Endothelial cell of umbilical vein (primary cell): ENCODE results near the gene HLA-DQA2. TPM values are rescaled to one million over a fixed set of nuclear protein-coding genes. Genes with fewer than 3 reads are reported as not detected.

Experiments
- BruUV-seq: library from RNA; stranded (reverse); fragments of 400-500 nt; replicated peaks from 2 replicates; lab custom pipeline; 2021; lab: Mats Ljungman, UMichigan
- CTCF ChIA-PET: fragments of 300-600, 350-600 bp; sonication (Branson Sonifier 250); formaldehyde crosslinking; loops from one replicate; lab custom pipeline; 2021; ENCODE audit warnings: antibody characterized with exemption, inconsistent platforms; lab: Charles Lee
- POLR2A ChIA-PET: fragments of 300-600, 350-600 bp; sonication (Branson Sonifier 250); formaldehyde crosslinking; loops from one replicate; lab custom pipeline; 2021; ENCODE audit warnings: antibody characterized with exemption, inconsistent platforms; lab: Charles Lee
- DNase-seq: peaks from one replicate; pipeline ENCODE4 v3.0.0-alpha.2; 2011; ENCODE audit warnings: low read depth, low spot score
- FAIRE-seq: peaks from 2 replicates; lab custom pipeline; 2011; peaks lifted over from hg19 to GRCh38; lab: Jason Lieb, UNC
- H2AFZ ChIP-seq: 2 replicates; pipeline ENCODE4 v1.6.0; 2012; ENCODE audit warnings: low read depth, low read length, control low read depth, inconsistent platforms
- H3K27ac ChIP-seq: 2 replicates; pipeline ENCODE4 v1.5.1; 2011; ENCODE audit warnings: low read depth, mild to moderate bottlenecking, control low read depth, low read length, moderate library complexity; ENCODE audit not compliant: insufficient read depth
- H3K27me3 ChIP-seq, 2 experiments: 2 replicates each; pipeline versions ENCODE4 v1.6.0 to v1.6.1; 2011; ENCODE audit warnings: low read length in 2 of 2, mixed read lengths in 1 of 2; ENCODE audit not compliant: control insufficient read depth in 2 of 2, insufficient read depth in 2 of 2
- H3K36me3 ChIP-seq, 2 experiments: 2 replicates in 1 of 2; 3 replicates in 1 of 2; pipeline ENCODE4 v1.5.1; 2011; ENCODE audit warnings: low read length in 2 of 2, mild to moderate bottlenecking in 1 of 2, moderate library complexity in 1 of 2; ENCODE audit not compliant: control insufficient read depth in 2 of 2, insufficient read depth in 2 of 2; ENCODE audit errors: extremely low read depth in 1 of 2
- H3K4me1 ChIP-seq: 3 replicates; pipeline ENCODE4 v1.5.1; 2011; ENCODE audit warnings: mild to moderate bottlenecking, low read length; ENCODE audit not compliant: control insufficient read depth, insufficient read depth; ENCODE audit errors: extremely low read depth
- H3K4me2 ChIP-seq: 2 replicates; pipeline ENCODE4 v1.6.1; 2011; ENCODE audit warnings: low read length, control low read depth, mixed read lengths; ENCODE audit not compliant: insufficient read depth
- H3K4me3 ChIP-seq, 3 experiments: fragments of 200-600 bp in 1 of 3; sonication (generic), shearing (Covaris generic) in 1 of 3; replicated peaks in 1 of 3; 2 replicates each; pipeline ENCODE4 v1.5.1; 2011 to 2016; ENCODE audit warnings: control low read depth in 3 of 3, low read length in 3 of 3, mild to moderate bottlenecking in 2 of 3, inconsistent platforms in 1 of 3, low read depth in 1 of 3, moderate library complexity in 1 of 3; ENCODE audit not compliant: insufficient read depth in 1 of 3
- H3K79me2 ChIP-seq: 2 replicates; pipeline ENCODE4 v1.6.0; 2012; ENCODE audit warnings: low read length, inconsistent platforms; ENCODE audit not compliant: control insufficient read depth, insufficient read depth
- H3K9ac ChIP-seq: replicated peaks from 2 replicates; pipeline ENCODE3; 2011; ENCODE audit warnings: low read length, control low read depth; ENCODE audit not compliant: insufficient read depth; ENCODE audit errors: extremely low read depth
- H3K9me1 ChIP-seq: replicated peaks from 3 replicates; pipeline ENCODE4 v1.6.0; 2011; ENCODE audit warnings: mild to moderate bottlenecking, low read length; ENCODE audit not compliant: control insufficient read depth, insufficient read depth; ENCODE audit errors: extremely low read depth
- H3K9me3 ChIP-seq: replicated peaks from 2 replicates; pipeline ENCODE4 v1.5.1; 2012; ENCODE audit warnings: low read length, inconsistent platforms; ENCODE audit not compliant: control insufficient read depth, insufficient read depth
- H4K20me1 ChIP-seq: replicated peaks from 2 replicates; pipeline ENCODE3; 2011; ENCODE audit warnings: mild to moderate bottlenecking, low read length; ENCODE audit not compliant: control insufficient read depth, insufficient read depth; ENCODE audit errors: extremely low read depth
- EZH2 ChIP-seq: IDR thresholded peaks from 2 replicates; pipeline ENCODE4 v1.6.1; 2012; ENCODE audit warnings: borderline replicate concordance, low read depth, mild to moderate bottlenecking, moderate library complexity, low read length, inconsistent platforms; ENCODE audit not compliant: severe bottlenecking
- FOS ChIP-seq: IDR thresholded peaks from 2 replicates; pipeline ENCODE4 v1.6.1; 2011; ENCODE audit warnings: mild to moderate bottlenecking, low read length, moderate library complexity, borderline replicate concordance; ENCODE audit not compliant: insufficient read depth
- GATA2 ChIP-seq: IDR thresholded peaks from 2 replicates; pipeline ENCODE4 v1.7.0; 2011; ENCODE audit warnings: low read depth, mild to moderate bottlenecking, moderate library complexity, mixed read lengths, low read length; ENCODE audit not compliant: insufficient read length, insufficient read depth
- JUN ChIP-seq: IDR thresholded peaks from 2 replicates; pipeline ENCODE4 v1.6.1; 2011; ENCODE audit warnings: borderline replicate concordance, low read depth; ENCODE audit not compliant: insufficient read length, insufficient read depth
- MYC ChIP-seq: IDR thresholded peaks from one replicate; pipeline ENCODE4 v1.6.1; 2011; ENCODE audit warnings: mild to moderate bottlenecking, low read depth, low read length
- POLR2A ChIP-seq: IDR thresholded peaks from 2 replicates; pipeline ENCODE4 v1.6.1; 2012; ENCODE audit warnings: low read depth, mild to moderate bottlenecking, control low read depth, low read length
- POLR2AphosphoS5 ChIP-seq: IDR thresholded peaks from 2 replicates; pipeline ENCODE4 v1.6.1; 2012; ENCODE audit warnings: low read depth, mild to moderate bottlenecking, control low read depth, low read length, moderate library complexity; ENCODE audit not compliant: insufficient read depth
- dilution Hi-C: fragments of 300-500 bp; cut with MboI; formaldehyde crosslinking; loops from one replicate; pipeline ENCODE4 v1.15.0; 2019; ENCODE audit warnings: low sequenced_read_pairs; ENCODE audit not compliant: extremely low pct_ligation_motif_present
- intact Hi-C: fragments of 100-400 bp; cut with micrococcal nuclease; formaldehyde crosslinking; loops from one replicate; pipeline ENCODE4 v1.10.0; 2022
- polyA plus RNA-seq, 4 experiments: library from polyadenylated mRNA; depleted of rRNA in 3 of 4; stranded (reverse) in 3 of 4; unstranded in 1 of 4; fragments of >200 nt; gene quantifications; 2 replicates each; pipeline versions ENCODE4 v1.2.1 to v1.2.3, GENCODE V29; 2011 to 2012; ENCODE audit warnings: missing spikeins in 1 of 4
- total RNA-seq: library from RNA; stranded (reverse); gene quantifications from 2 replicates; pipeline ENCODE4 v1.2.3, GENCODE V29; 2021
- TF ChIP-seq, protein P1 (sequence below), 2 donors: IDR thresholded peaks; 1 replicate in 1 of 2; 2 replicates in 1 of 2; pipeline ENCODE4 v1.5.1; 2011; ENCODE audit warnings: low read length in 2 of 2, mild to moderate bottlenecking in 2 of 2, moderate library complexity in 2 of 2, control low read depth in 1 of 2, inconsistent platforms in 1 of 2, low read depth in 1 of 2; ENCODE audit not compliant: insufficient read depth in 1 of 2; ENCODE audit errors: extremely low read depth in 1 of 2
- TF ChIP-seq, protein P2 (sequence below): IDR thresholded peaks from 2 replicates; pipeline ENCODE4 v1.6.1; 2011; ENCODE audit not compliant: insufficient read depth, insufficient read length

The HLA-DQA2 gene
- total and polyA plus RNA-seq, 2 donors (not counting 3 experiments of a cell fraction or from before 2014, with no cell fraction given), result not detected

DNA sequence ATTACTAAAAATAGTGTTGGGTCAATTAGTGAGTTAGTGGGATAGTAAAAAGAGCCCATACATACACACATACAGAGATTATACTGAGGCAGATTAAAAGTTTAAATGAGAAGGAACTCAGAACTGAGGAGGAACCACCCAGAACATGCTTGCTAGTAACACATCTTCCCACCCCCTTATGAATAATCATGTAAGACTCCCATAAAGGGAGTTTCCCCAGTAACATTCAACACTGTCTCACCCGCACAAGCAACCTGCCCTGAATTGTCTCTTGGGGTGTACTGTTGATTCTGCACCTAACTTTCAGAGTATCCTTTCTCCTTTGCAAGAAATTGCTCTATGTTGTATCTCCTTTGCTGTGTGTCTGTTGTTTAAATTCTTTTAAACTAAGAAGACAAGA, 33.2 kb downstream of the HLA-DQA2 start:
- Histone ChIP-seq H3K27me3 (peaks cover 21 to 28% of the 10 kb centered on the region in 2 experiments), H3K9me1 (no peaks in the 10 kb centered on the region), H3K9ac (no peak overlapping the region), H3K27ac (no peak overlapping the region), H4K20me1 (no peaks in the 10 kb centered on the region), H3K36me3 (no peaks in the 10 kb centered on the region), H3K4me3 (no peak overlapping the region), H3K4me1 (no peaks in the 10 kb centered on the region), H3K4me2 (no peak overlapping the region), H2AFZ (no peak overlapping the region), H3K79me2 (no peaks in the 10 kb centered on the region), H3K9me3 (no peaks in the 10 kb centered on the region)
- ChIA-PET CTCF (no interaction called here), POLR2A (no interaction called here)
- DNase-seq, result no peak
- TF ChIP-seq GATA2 (no peak), FOS (no peak), MYC (no peak), JUN (no peak), POLR2AphosphoS5 (no peak), POLR2A (no peak), EZH2 (no peak)
- TF ChIP-seq, protein P1, sequence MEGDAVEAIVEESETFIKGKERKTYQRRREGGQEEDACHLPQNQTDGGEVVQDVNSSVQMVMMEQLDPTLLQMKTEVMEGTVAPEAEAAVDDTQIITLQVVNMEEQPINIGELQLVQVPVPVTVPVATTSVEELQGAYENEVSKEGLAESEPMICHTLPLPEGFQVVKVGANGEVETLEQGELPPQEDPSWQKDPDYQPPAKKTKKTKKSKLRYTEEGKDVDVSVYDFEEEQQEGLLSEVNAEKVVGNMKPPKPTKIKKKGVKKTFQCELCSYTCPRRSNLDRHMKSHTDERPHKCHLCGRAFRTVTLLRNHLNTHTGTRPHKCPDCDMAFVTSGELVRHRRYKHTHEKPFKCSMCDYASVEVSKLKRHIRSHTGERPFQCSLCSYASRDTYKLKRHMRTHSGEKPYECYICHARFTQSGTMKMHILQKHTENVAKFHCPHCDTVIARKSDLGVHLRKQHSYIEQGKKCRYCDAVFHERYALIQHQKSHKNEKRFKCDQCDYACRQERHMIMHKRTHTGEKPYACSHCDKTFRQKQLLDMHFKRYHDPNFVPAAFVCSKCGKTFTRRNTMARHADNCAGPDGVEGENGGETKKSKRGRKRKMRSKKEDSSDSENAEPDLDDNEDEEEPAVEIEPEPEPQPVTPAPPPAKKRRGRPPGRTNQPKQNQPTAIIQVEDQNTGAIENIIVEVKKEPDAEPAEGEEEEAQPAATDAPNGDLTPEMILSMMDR (IDR thresholded peaks at IDR 0.05; ENCODE audit: extremely low read depth in 1 of 2, insufficient read depth in 1 of 2, low read depth in 1 of 2, low read length in 2 of 2), result no peak
- TF ChIP-seq, protein P2, sequence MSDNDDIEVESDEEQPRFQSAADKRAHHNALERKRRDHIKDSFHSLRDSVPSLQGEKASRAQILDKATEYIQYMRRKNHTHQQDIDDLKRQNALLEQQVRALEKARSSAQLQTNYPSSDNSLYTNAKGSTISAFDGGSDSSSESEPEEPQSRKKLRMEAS, result no peak
- intact Hi-C loops (no loop called here), dilution Hi-C loops (no loop called here)
- no peak for FAIRE-seq
- BruUV-seq, result no TSS peak
